HT-29 (cell line): ENCODE measurements around the gene INKA2. TPM values are rescaled to one million over a fixed set of nuclear protein-coding genes. Genes with fewer than 3 reads are reported as not detected.

ENCODE experiments used
- DNase-seq: peaks from one replicate; pipeline ENCODE4 v3.0.0-alpha.2; 2015; ENCODE audit warnings: low spot score
- total RNA-seq: library from RNA; depleted of rRNA; stranded (reverse); fragments of >200 nt; shearing (Covaris generic); gene quantifications from 2 replicates; pipeline ENCODE4 v1.2.3, GENCODE V29; 2014; rRNA removed

INKA2 gene
- 2.0 and 3.4 TPM in 2 replicates for total RNA-seq

DNA sequence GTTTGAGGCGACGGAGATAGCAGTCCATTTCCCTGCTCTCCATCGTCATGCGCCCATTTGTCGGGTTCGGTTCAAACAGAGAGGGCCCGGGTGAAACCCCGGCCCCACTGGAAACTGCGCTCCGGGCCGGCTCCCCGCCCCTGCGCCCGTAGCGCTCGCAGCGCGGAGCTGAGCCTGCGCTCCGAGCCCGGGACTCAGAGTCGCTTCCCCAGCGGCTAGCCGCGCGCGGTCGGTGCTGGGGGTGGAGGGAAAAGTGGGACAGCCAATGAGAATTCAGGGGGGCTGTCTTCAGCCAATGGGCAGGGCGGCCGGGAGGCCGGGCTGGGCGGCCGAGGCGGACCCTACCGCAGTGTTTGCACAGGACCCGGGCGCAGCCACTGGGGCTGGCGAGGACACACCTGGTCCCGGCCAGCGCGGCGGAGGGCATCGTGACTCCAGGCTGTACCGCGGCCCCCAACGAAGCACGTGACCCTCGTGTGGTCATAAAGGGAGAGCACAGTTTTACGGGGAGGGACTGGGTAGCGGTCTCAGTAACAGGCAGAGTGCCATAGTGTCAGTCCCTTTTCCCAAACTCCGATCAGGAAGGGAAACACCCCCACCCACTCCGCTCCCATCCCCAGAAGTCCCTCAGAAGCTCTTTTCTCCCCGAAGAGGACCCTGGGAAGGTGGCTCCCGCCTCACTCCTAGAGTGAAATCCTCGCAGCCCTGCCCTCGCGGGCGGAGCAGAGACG is at the start of gene INKA2:
TSS of gene INKA2 (minus strand) at position 202 of the 731 bp plus-strand sequence. CDS start at position 49, 153 bp downstream.
- peak; percentile 89 for DNase-seq

DNA sequence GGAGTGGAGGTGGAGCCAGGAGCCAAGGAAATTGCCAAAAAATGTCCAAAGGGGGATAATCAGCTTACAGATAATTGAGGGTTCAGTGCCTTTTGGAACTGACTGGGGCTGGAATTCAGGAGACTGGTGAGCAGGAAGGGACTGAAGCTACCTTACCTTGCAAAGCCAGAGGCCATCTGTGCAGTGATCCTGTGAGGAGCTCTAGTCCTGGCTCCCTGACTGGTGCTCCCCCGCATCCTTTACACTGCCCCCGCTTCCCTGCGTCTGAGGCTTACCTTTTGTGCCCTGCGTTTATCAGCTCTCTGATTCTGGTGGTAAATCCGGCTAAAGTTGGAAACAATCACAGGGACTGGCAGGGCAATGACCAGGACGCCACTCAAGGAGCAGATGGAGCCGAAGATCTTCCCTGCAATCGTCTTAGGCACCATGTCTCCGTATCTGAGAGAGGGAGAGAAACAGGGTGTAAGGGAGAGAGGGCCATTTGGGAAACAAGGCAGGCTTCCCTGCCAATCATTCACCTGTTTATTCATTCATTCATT is 47.5 kb upstream of the INKA2 start:
- DNase-seq, result no peak

DNA sequence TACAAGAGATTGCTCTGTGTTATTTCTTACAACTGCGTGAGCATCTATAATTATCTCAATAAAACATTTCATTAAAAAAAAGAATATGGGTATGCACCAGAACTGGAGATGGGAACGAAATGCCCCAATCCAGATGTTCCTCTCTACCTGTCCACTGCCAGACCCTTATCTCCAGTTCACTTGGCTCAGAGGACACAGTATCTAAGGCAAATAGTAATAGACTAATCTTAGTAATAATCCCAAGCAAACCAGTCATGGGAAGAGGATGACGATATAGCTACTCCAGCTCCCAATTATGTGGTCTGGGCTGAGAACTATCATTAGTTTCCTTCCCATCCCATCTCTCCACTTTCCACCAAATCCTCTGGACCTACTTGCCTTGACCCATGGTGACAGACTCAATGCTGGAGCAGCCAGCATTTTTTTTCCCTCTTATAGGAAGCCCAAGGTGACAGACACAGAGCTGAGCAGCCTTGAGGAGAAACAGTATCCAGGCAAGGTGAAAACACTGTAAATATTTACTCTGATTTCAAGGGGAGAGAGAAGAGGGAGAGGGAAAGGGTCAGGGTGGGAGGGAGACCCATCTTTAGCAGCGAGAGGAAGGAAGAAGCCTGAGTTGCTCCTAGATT is 45.2 kb upstream of the INKA2 start:
- DNase-seq, result no peak

DNA sequence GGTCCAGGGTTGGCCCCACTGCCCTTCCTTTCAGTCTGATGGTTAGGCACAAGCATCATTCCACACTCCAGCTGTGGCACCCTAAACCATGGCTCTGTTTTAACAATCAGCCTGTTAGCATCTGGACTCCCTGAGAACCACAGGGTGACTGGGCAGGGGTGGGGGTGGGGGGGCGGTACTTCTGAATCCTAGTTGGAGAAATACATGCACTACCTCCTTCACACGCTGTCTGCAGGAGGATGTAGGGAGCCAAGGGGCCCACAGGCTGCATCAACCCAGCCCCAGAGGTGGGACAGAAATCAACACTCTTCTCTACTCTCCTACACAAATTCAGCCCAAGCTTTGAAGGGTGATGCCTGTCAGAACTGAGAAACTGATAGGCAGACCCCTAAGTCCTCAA is 40.4 kb upstream of the INKA2 start:
- no peak for DNase-seq

DNA sequence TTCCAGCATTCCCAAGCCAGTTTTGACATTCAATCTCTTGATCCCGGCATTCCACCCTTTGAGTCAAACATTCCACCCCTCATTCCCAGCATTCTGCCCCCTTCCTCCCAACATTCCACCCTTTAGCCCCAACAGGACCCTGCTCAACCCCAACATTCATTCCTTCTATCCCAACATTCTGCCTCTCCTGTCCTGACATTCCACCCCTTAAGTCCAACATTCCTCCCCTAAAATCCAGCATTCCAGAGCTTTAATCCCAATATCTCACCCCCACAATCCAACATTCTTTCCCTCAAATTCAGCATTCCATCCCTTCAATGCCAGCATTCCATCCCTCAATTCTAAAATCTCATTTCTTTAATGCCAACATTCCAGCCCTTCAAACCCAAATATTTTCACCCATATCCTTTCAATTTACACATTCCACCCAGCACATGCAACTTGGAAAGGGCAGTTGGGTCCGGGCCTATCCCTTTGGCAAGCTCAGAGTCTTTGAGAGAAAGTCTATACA is 39.4 kb upstream of the INKA2 start:
- no peak for DNase-seq

DNA sequence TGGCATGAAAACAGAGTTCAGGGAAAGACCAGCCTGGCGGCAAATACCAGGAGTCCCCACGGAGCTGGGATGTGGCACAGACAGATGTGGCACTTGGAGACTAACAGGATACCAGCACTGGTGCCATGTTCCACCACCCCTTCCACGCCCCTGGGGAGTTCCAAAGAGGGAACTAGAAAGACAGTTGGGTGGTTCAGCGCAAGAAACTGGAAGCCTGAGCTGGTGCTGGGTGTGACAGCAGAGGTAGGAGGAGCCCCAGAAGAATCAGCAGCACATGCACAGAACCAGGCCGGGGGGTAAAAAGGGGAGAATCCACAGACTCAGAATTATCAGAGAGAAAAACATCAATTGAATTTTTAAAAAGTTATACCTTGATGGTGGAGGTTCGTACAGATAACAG is 38.9 kb upstream of the INKA2 start:
- no peak for DNase-seq

DNA sequence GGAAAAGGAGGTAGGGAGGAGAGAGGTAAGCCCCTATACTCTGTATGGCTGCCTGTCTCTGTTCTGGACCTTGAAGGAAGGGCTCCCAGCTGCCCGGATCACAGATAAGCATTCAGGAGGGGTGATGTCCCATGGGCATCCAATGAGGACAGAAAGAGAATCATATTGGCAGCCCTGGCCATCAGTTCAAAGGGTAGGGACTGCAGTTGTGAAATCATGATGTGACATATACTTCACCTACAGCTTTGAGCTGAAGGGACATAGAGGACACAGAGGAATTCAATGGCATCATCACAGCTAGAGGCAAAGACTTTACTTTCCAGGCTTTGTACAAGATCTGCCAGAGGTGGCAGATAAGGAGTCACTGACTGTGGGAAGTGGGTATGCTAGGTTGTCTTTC is 38.1 kb upstream of the INKA2 start:
- DNase-seq, result no peak

DNA sequence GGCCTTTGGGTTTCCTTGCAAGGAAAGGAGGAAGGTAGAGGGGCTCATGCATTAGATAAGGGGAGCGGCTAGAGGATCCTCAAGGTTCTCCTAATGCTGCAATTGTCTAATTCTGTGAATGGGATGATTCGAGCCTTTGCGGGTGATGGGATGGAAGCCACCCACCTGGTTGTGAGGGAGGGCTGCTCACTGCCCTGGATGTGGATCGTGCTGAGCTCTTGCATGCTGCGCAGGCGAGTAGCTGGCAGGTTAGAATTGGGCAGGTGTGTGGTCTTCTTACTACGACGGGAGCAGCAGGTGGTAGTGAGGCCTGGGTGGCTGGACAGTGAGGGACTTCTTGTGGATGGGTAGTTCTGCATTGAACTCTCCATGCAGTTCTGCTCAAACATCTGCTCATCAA is 37.7 kb upstream of the INKA2 start:
- DNase-seq, result no peak

DNA sequence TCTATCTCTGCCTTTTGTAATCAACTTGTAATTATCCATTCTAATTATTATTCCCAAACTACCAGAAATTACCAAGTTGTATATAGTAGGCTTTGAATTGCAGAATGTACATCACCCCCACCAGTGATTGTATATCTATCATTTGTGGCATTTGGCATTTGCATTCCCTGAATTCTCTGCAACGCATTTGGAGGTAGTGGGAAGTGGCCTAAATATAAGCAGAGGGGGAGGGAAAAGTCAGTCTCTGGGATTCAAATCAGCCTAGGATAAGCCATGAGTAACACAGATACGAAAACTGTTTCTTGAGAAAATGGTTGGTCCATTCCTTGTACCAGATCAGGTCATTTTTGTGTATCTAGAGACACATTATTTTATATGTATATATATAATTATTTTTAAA is 37.2 kb upstream of the INKA2 start:
- no peak for DNase-seq

DNA sequence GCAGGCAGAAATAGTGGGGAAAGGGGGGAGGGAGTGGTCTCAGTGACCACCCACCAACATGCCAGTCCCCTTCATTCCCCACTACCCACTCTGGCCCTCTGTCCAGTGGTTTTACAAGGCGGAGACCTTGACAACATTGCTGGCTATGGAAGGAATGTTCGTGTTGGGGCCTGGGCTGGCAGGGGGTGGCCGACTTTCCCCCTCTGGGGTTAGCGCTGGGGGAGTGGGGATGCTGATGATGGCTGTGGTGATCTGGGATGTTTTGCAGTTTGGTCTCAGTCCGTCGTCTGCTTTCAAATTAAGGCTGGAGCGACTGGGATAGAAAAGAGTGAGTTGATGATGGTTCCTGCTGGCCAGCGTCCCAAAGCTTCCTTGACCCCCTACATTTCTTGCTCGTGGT is 36.8 kb upstream of the INKA2 start:
- no peak for DNase-seq

DNA sequence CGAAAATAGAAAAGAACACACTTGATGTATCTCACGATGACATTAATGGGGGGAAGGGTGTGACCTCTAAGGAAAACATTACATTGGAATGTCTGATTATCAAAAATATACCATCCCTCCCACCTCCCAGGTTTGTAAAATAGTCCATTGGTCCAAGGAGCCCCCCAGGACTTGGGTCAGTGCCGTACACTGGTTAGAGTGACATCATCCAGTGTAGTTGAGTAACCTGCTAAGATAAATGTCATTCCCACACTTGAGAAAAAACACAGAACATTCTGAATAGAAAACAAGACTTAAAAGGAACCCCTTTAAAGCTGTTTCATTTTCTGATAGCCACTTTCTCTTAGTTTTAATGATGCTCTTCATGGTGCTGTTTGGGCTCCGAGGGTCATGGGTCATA is 31.7 kb upstream of the INKA2 start:
- DNase-seq, result no peak

DNA sequence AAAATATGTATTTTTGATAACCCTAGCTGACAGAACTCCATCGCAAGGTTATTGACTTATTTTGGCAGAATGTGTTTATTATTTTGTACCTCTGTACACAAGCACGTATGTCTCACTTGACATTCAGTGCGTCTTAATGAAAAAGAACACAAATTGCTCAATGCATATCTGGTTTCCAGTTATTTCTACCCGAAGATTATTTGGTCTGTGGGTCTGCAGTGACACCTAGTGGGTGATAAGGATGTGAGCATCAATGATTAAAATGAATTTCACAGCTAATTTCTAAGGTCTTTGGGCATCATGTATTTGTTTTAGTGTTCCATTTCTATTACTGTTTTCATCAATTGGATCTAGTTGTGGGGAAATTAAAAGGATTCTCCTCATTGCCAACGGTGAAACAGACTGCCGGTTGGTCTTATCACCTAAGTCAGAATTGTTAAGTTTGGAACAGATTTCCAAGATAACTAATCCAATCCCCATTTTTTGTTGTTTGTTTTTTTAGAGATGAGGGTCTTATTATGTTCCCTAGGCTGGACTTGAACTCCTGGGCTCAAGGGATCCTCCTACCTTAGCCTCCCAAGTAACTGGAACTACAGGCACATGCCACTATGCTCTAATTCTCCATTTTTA is 30.4 kb upstream of the INKA2 start:
- peak; percentile 71 for DNase-seq

DNA sequence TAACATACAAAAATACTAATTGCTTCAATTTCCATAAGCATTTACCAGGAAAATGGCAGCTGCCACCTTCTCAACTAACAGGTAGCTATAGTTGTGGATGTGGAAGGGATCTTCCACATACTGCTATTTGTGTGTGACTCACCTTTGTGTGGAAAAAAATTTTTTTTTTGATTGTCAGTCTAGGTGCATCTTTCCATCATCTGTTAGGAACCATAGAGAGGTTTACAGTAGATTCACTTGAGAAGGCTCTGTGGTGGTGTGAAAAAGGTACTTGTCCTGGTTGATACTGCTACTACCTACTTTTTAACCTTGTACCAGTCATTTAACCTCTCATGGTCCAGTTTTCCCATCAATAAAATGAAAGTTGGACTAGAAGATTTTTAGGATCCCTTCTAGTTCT is 29.4 kb upstream of the INKA2 start:
- DNase-seq, result no peak

DNA sequence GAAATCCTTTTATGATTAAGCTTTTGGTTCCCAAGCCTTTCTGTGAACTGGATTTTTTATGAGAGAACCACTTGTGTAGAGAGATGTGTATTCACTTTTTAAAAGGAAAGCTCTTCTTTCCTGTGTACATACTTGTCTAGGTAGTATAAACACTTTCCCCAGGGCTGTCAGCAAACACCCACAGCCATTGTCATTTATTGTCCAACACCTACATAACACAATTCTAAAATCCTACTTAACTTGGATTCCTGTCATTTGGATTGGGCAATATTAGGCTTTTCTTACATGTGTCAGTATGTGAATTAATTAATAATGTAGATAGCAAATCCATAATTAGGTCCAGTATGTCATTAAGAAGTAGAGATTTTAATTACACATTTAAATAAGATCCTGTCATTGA is 28.8 kb upstream of the INKA2 start:
- no peak for DNase-seq

DNA sequence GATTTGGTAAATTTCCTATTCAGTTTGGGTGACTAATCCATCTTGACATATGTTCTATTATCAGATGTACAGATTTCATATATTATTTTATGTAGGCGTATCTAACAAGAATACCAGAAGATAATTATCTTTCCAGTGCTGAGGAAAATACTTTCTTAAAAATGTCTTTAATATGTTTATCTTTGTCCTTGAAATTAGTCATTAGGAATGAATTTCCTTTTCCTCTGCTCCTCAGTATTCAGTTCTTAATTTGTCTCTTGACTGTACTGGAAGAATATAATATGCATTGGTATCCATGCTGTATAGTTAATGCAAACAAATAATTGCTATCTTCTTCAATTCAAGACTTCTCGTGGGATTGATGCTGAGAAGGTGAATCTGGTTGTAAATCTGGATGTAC is 23.1 kb upstream of the INKA2 start:
- no peak for DNase-seq

DNA sequence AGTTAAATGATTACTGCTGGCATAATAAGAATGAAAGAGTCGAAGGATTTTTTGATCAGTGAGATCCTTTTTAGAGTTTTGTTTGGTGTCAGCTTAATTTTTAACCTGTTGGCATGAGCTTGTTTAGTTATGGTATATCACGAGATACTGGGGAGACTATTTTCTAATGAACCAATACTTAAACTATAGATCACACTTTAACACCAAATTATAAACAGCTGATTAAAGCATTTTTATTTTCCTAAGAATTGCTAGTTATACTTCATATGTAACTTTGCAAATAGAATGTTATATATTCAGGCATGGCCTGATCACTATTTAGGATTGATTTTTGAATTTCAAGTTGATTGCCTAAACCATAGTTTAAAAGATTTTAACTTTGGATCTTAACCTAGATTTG is 22.5 kb upstream of the INKA2 start:
- no peak for DNase-seq

DNA sequence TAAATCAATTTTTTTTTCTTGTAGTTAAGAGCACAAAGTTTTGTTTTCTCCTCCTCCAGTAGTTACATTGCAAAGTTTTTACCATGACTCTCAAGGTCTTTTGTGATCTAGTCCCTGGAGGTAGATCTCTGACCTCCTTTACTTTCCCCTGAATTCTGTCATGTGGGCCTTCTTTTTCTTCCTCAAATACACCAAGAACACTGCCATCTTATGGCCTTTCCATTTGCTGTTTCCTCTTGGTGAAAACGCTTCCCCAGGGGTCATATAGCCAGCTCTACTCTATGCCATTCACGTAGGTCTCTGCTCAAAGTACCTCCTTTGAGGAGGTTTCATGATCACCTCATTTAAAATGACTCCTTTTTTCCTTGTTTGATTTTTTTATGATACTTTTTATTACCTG is 19.2 kb upstream of the INKA2 start:
- no peak for DNase-seq

DNA sequence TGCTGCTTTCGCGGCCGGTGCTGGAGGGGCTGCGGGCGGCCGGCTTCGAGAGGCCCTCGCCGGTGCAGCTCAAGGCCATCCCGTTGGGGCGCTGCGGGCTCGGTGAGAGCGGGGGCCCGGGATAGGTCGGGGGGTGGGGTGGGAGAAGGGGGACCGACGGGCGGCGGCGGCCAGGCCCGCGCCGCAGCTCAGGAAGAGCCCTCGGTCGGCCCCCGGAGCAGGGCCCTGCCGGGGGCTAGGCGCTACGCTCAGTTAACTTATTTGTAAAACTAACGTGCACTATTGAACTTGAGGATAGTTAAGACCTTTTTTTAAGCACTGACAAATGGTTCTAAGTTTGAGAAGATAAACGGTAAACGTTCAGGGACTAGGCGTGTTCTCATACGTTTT is 16.9 kb upstream of the INKA2 start:
- peak; percentile 22 for DNase-seq

DNA sequence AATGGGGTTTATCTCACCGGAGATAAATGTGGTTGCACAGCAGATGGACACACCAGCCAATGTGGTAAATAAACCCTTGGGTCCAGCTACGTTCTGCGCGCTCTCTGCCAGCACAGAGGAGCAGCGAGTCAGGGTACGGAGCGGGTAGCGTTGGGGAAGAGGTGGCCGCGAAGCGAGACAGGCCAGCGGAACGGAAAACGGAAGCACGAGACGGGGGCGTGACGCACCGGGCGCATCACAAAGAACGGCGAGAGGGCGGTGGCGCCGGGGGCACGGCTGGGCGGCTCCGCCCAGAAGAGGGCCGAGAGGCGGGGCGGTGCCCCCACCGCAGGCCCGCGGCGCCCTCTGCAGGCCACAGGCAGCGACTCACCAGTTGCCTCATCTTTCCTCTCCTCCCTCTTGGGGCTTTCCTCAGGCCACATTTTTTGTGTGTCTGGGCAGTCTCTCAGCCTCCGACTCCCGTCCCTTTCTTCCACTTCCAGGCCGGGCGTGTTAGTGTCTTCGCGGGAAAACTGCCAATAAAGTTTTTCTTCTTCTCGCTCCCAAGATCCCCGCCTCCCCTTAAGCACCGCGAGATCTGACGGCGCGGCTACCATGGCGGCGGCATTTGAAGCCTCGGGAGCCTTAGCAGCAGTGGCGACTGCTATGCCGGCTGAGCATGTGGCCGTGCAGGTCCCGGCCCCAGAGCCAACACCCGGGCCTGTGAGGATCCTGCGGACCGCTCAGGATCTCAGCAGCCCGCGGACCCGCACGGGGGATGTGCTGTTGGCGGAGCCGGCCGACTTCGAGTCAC is 16.3 kb upstream of the INKA2 start, which contains the start of gene DDX20:
TSS of gene DDX20 (plus strand) at position 571 of the 793 bp plus-strand sequence. CDS start at position 595, 24 bp downstream.
- peak; percentile 93 for DNase-seq

DNA sequence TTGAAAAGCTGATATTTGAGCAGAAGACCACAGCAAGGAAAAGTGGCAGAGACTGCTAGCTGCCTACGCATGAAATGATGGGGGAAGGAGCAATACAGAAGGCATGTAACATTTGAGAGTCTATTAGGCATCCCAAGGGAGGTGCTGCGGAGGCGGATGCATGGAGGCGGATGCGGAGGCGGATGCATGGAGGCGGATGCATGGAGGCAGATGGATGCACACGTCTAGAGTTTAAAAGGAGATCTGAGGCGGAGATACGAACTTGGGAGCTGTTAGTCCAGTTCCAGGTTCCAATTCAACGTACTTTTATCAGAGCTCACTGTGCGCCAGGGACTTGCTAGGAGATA is 15.8 kb upstream of the INKA2 start:
- DNase-seq, result peak; percentile 58

DNA sequence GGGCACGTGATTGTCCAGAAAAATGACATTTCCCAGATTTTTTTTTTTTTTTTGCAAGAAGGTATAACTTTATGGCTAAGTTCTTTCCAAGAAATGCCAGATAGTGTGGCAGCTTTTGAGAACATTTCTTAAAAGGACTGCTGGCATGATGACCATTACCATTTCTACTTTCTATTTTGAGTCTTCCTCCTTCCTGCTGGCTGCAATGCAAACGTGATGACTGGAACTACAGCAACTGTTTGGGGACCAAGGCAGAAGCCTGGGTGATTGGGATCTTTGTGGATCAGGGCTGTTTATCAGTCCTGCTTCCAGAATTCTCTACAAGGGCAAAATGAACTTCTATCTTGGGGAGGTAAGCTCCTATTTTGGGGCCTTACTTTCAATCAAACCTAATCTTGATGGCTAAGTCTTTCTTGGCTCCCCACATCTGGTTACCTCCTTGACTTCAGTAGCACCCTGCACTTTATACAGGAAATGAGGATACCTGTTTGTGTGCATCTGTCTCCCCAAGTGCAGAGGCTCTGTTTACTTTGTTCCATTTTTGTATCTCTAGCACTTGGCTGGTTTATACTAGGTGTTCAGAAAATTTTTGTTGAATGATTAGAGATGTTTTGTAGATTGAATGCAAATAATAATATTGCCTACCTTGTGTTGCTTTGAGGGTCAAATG is 12.8 kb upstream of the INKA2 start:
- no peak for DNase-seq
